HEK293 (cell line): Measurements from ENCODE around the gene CELSR3.

ENCODE experiments used
- ELK4 ChIP-seq: IDR thresholded peaks from 2 replicates; pipeline ENCODE4 v1.6.1; 2011; ENCODE audit warnings: mild to moderate bottlenecking, low read depth, low read length, borderline replicate concordance
- FEZF1 ChIP-seq: fragments of 450-650 bp; formaldehyde crosslinking; IDR thresholded peaks from 2 replicates; pipeline ENCODE4 v1.5.1; 2016; ENCODE audit warnings: missing biosample characterization, missing genetic modification characterization
- GFI1B ChIP-seq: fragments of 450-650 bp; formaldehyde crosslinking; IDR thresholded peaks from 2 replicates; pipeline ENCODE4 v1.5.1; 2016; ENCODE audit warnings: missing biosample characterization, missing genetic modification characterization
- KLF1 ChIP-seq: fragments of 450-650 bp; formaldehyde crosslinking; IDR thresholded peaks from 2 replicates; pipeline ENCODE4 v1.5.1; 2016; ENCODE audit warnings: missing biosample characterization, missing genetic modification characterization
- KLF10 ChIP-seq: fragments of 450-650 bp; IDR thresholded peaks from 2 replicates; pipeline ENCODE4 v1.5.1; 2018; ENCODE audit warnings: missing biosample characterization, mild to moderate bottlenecking, missing genetic modification characterization
- PRDM10 ChIP-seq: fragments of 450-650 bp; formaldehyde crosslinking; IDR thresholded peaks from 2 replicates; pipeline ENCODE4 v1.5.1; 2016; ENCODE audit warnings: missing biosample characterization, missing genetic modification characterization
- PRDM4 ChIP-seq: fragments of 450-650 bp; formaldehyde crosslinking; IDR thresholded peaks from 2 replicates; pipeline ENCODE4 v1.5.1; 2017; ENCODE audit warnings: missing biosample characterization, missing genetic modification characterization
- REPIN1 ChIP-seq: fragments of 450-650 bp; formaldehyde crosslinking; IDR thresholded peaks from 2 replicates; pipeline ENCODE4 v1.5.1; 2017; ENCODE audit warnings: missing biosample characterization, missing genetic modification characterization, low read depth
- SCRT1 ChIP-seq: fragments of 450-650 bp; formaldehyde crosslinking; IDR thresholded peaks from 2 replicates; pipeline ENCODE4 v1.5.1; 2016; ENCODE audit warnings: missing biosample characterization, missing genetic modification characterization, borderline replicate concordance
- SP3 ChIP-seq: fragments of 450-650 bp; formaldehyde crosslinking; IDR thresholded peaks from 2 replicates; pipeline ENCODE4 v1.5.1; 2016; ENCODE audit warnings: missing biosample characterization, missing genetic modification characterization
- ZBTB48 ChIP-seq: fragments of 450-650 bp; formaldehyde crosslinking; IDR thresholded peaks from 2 replicates; pipeline ENCODE4 v1.5.1; 2016; ENCODE audit warnings: missing biosample characterization, missing genetic modification characterization
- ZBTB7A ChIP-seq: fragments of 450-650 bp; formaldehyde crosslinking; IDR thresholded peaks from 2 replicates; pipeline ENCODE4 v1.5.1; 2016; ENCODE audit warnings: low read depth, missing biosample characterization, missing genetic modification characterization
- ZBTB8A ChIP-seq: fragments of 450-650 bp; formaldehyde crosslinking; IDR thresholded peaks from 2 replicates; pipeline ENCODE4 v1.5.1; 2016; ENCODE audit warnings: missing biosample characterization, missing genetic modification characterization
- ZNF132 ChIP-seq: fragments of 450-650 bp; formaldehyde crosslinking; IDR thresholded peaks from 2 replicates; pipeline ENCODE4 v1.5.1; 2017; ENCODE audit warnings: missing biosample characterization, missing genetic modification characterization, borderline replicate concordance
- ZNF133 ChIP-seq: fragments of 450-650 bp; formaldehyde crosslinking; IDR thresholded peaks from 2 replicates; pipeline ENCODE4 v1.5.1; 2016; ENCODE audit warnings: missing biosample characterization, missing genetic modification characterization
- ZNF146 ChIP-seq: fragments of 450-650 bp; formaldehyde crosslinking; IDR thresholded peaks from 2 replicates; pipeline ENCODE4 v1.5.1; 2016; ENCODE audit warnings: missing biosample characterization, missing genetic modification characterization
- ZNF18 ChIP-seq: fragments of 450-650 bp; formaldehyde crosslinking; IDR thresholded peaks from 2 replicates; pipeline ENCODE4 v1.5.1; 2016; ENCODE audit warnings: missing biosample characterization, missing genetic modification characterization
- ZNF221 ChIP-seq: fragments of 450-650 bp; formaldehyde crosslinking; IDR thresholded peaks from 2 replicates; pipeline ENCODE4 v1.5.1; 2017; ENCODE audit warnings: missing biosample characterization, missing genetic modification characterization, borderline replicate concordance
- ZNF239 ChIP-seq: fragments of 450-650 bp; formaldehyde crosslinking; IDR thresholded peaks from 2 replicates; pipeline ENCODE4 v1.5.1; 2016; ENCODE audit warnings: missing biosample characterization, missing genetic modification characterization
- ZNF274 ChIP-seq, 2 experiments: fragments of 200-500 bp in 1 of 2; fragments of 450-650 bp in 1 of 2; sonication (Bioruptor generic) in 1 of 2; formaldehyde crosslinking in 1 of 2; IDR thresholded peaks; 2 replicates each; pipeline versions ENCODE4 v1.5.1 to v1.6.1; 2014 to 2016; ENCODE audit warnings: borderline replicate concordance in 1 of 2, inconsistent platforms in 1 of 2, low read length in 1 of 2, missing biosample characterization in 1 of 2, missing genetic modification characterization in 1 of 2
- ZNF311 ChIP-seq: fragments of 450-650 bp; formaldehyde crosslinking; IDR thresholded peaks from 2 replicates; pipeline ENCODE4 v1.5.1; 2017; ENCODE audit warnings: missing biosample characterization, missing genetic modification characterization, borderline replicate concordance
- ZNF341 ChIP-seq: fragments of 450-650 bp; formaldehyde crosslinking; IDR thresholded peaks from 2 replicates; pipeline ENCODE4; 2016; ENCODE audit warnings: low read depth, missing biosample characterization, missing genetic modification characterization
- ZNF37A ChIP-seq: fragments of 450-650 bp; IDR thresholded peaks from 2 replicates; pipeline ENCODE4 v1.5.1; 2018; ENCODE audit warnings: missing biosample characterization, missing genetic modification characterization
- ZNF394 ChIP-seq: fragments of 450-650 bp; formaldehyde crosslinking; IDR thresholded peaks from 2 replicates; pipeline ENCODE4 v1.5.1; 2016; ENCODE audit warnings: missing biosample characterization, missing genetic modification characterization, mild to moderate bottlenecking, moderate library complexity, borderline replicate concordance
- ZNF561 ChIP-seq: fragments of 450-650 bp; IDR thresholded peaks from 2 replicates; pipeline ENCODE4 v1.5.1; 2018; ENCODE audit warnings: missing biosample characterization, missing genetic modification characterization, borderline replicate concordance
- ZNF571 ChIP-seq: fragments of 450-650 bp; formaldehyde crosslinking; IDR thresholded peaks from 2 replicates; pipeline ENCODE4 v1.5.0; 2017; ENCODE audit warnings: missing biosample characterization, missing genetic modification characterization
- ZNF626 ChIP-seq: fragments of 450-650 bp; sonication (Bioruptor Pico); formaldehyde crosslinking; IDR thresholded peaks from 2 replicates; pipeline ENCODE4 v1.5.1; 2018; ENCODE audit warnings: missing biosample characterization, missing genetic modification characterization, inconsistent platforms
- ZNF747 ChIP-seq: fragments of 450-650 bp; formaldehyde crosslinking; IDR thresholded peaks from 2 replicates; pipeline ENCODE4 v1.5.1; 2016; ENCODE audit warnings: missing biosample characterization, missing genetic modification characterization
- ZNF76 ChIP-seq: fragments of 450-650 bp; formaldehyde crosslinking; IDR thresholded peaks from 2 replicates; pipeline ENCODE4; 2016; ENCODE audit warnings: low read depth, missing biosample characterization, missing genetic modification characterization, borderline replicate concordance
- ZNF777 ChIP-seq: fragments of 450-650 bp; formaldehyde crosslinking; IDR thresholded peaks from 2 replicates; pipeline ENCODE4 v1.5.1; 2017; ENCODE audit warnings: missing biosample characterization, missing genetic modification characterization, borderline replicate concordance
- ZSCAN30 ChIP-seq: fragments of 450-650 bp; IDR thresholded peaks from 2 replicates; pipeline ENCODE4 v1.5.1; 2018; ENCODE audit warnings: missing biosample characterization, mild to moderate bottlenecking, missing genetic modification characterization, moderate library complexity

CELSR3 gene

GRCh38 chr3:48685603-48686511 is 23.2 kb upstream of the CELSR3 start, which contains the start of gene NCKIPSD (continued):
- TF ChIP-seq PRDM10 (tag by site-specific recombination) (no peak), REPIN1 (tag by site-specific recombination) (no peak), KLF1 (tag by site-specific recombination) (no peak), ZNF626 (no peak), ZNF221 (tag by site-specific recombination) (no peak), ZBTB8A (tag by site-specific recombination) (peak; percentile 65), ZNF133 (tag by site-specific recombination) (no peak), ZNF274 (IDR thresholded peaks at IDR 0.05; ENCODE audit: low read length) (no peak), ZNF274 (tag by site-specific recombination; IDR thresholded peaks at IDR 0.05; ENCODE audit: borderline replicate concordance) (no peak), SP3 (tag by site-specific recombination) (peak; percentile 28; the same call in 1 of the 2 replicates), ZNF777 (tag by site-specific recombination) (0 out of 2 replicates have a peak, but pooled peaks have one; percentile 55), KLF10 (tag by site-specific recombination) (no peak; the same call in 1 of the 2 replicates), ELK4 (no peak), ZBTB48 (tag by site-specific recombination) (0 out of 2 replicates have a peak, but pooled peaks have one; percentile 32), SCRT1 (tag by site-specific recombination) (no peak), ZNF561 (tag by site-specific recombination) (no peak; the same call in 1 of the 2 replicates), ZNF37A (tag by site-specific recombination) (no peak), ZNF76 (tag by site-specific recombination) (no peak; the same call in 1 of the 2 replicates), GFI1B (tag by site-specific recombination) (no peak), ZBTB7A (tag by site-specific recombination) (0 out of 2 replicates have a peak, but pooled peaks have one; percentile 45), ZNF146 (tag by site-specific recombination) (no peak), ZNF571 (tag by site-specific recombination) (no peak), ZNF132 (no peak), FEZF1 (tag by site-specific recombination) (no peak), PRDM4 (tag by site-specific recombination) (no peak), ZNF311 (no peak), ZNF18 (no peak), ZSCAN30 (peak; percentile 12; the same call in 1 of the 2 replicates), ZNF394 (tag by site-specific recombination) (no peak), ZNF747 (tag by site-specific recombination) (no peak), ZNF239 (tag by site-specific recombination) (no peak), ZNF341 (tag by site-specific recombination) (peak; percentile 57)
